HepG2 (cell line): ENCODE results near the gene DPH2. TPM values are rescaled to one million over a fixed set of nuclear protein-coding genes. Genes with fewer than 3 reads are reported as not detected.

Source experiments
- CENPBD1 ChIP-seq: sonication (generic); formaldehyde crosslinking; IDR thresholded peaks from 2 replicates; pipeline ENCODE4 v1.8.0; 2022; ENCODE audit warnings: missing genetic modification reagents, low read depth, mild to moderate bottlenecking, borderline replicate concordance
- HIC2 ChIP-seq: sonication (generic); formaldehyde crosslinking; IDR thresholded peaks from 2 replicates; pipeline ENCODE4 v1.9.0; 2022; ENCODE audit warnings: low read depth, missing genetic modification reagents
- IRF1 ChIP-seq: sonication (generic); formaldehyde crosslinking; IDR thresholded peaks from 2 replicates; pipeline ENCODE4 v1.4.0; 2020; ENCODE audit warnings: low read depth, mild to moderate bottlenecking, missing genetic modification reagents
- NCOA2 ChIP-seq: sonication (generic); formaldehyde crosslinking; IDR thresholded peaks from 2 replicates; pipeline ENCODE4 v1.8.0; 2022; ENCODE audit warnings: inconsistent platforms
- NR2F1 ChIP-seq, 2 experiments: fragments of 450-650 bp in 1 of 2; formaldehyde crosslinking in 1 of 2; IDR thresholded peaks; 2 replicates each; pipeline versions ENCODE4 v1.5.0 to v1.6.1; 2016 to 2020; ENCODE audit warnings: mild to moderate bottlenecking in 1 of 2, missing compliant biosample characterization in 1 of 2, missing genetic modification reagents in 1 of 2, moderate library complexity in 1 of 2
- TEAD3 ChIP-seq: optimal IDR thresholded peaks from 2 replicates; pipeline ENCODE3; 2016; ENCODE audit warnings: borderline replicate concordance
- ZBTB25 ChIP-seq: IDR thresholded peaks from 2 replicates; pipeline ENCODE4 v1.6.1; 2018; ENCODE audit warnings: missing genetic modification reagents
- ZBTB3 ChIP-seq: sonication (generic); formaldehyde crosslinking; IDR thresholded peaks from 2 replicates; pipeline ENCODE4 v1.4.0; 2020; ENCODE audit warnings: low read depth, mild to moderate bottlenecking, moderate library complexity, missing genetic modification reagents, borderline replicate concordance
- ZFP36L2 ChIP-seq: sonication (generic); formaldehyde crosslinking; IDR thresholded peaks from 2 replicates; pipeline ENCODE4 v1.4.0; 2020; ENCODE audit warnings: missing genetic modification reagents
- ZMYM3 ChIP-seq: sonication (generic); formaldehyde crosslinking; IDR thresholded peaks from 2 replicates; pipeline ENCODE4 v1.5.1; 2020; ENCODE audit warnings: mild to moderate bottlenecking, missing genetic modification reagents
- ZNF407 ChIP-seq: sonication (generic); formaldehyde crosslinking; IDR thresholded peaks from one replicate; pipeline ENCODE4 v1.5.1; 2020; ENCODE audit warnings: mild to moderate bottlenecking, missing genetic modification reagents; ENCODE audit errors: not compliant biosample characterization
- ZNF446 ChIP-seq: sonication (generic); formaldehyde crosslinking; IDR thresholded peaks from 2 replicates; pipeline ENCODE4 v1.5.0; 2020; ENCODE audit warnings: mild to moderate bottlenecking, missing genetic modification reagents
- polyA plus RNA-seq, 8 experiments: library from polyadenylated mRNA; depleted of rRNA in 3 of 8; stranded (reverse) in 7 of 8; unstranded in 1 of 8; fragments of >200 nt; fragmentation: Illumina TruSeq in 4 of 8; extraction: Trizol in 4 of 8; gene quantifications; 2 replicates each; pipeline versions ENCODE4 v1.2.1 to v1.2.3, GENCODE V29; 2011 to 2016; ENCODE audit warnings: low read depth in 4 of 8, missing spikeins in 1 of 8, mixed read lengths in 1 of 8; ENCODE audit not compliant: insufficient read depth in 1 of 8
- total RNA-seq, 5 experiments: library from RNA; depleted of rRNA; stranded (reverse); fragments of >200 nt; fragmentation: Illumina TruSeq; extraction: Trizol; gene quantifications; 2 replicates each; pipeline ENCODE4 v1.2.3, GENCODE V29; 2016; ENCODE audit warnings: low read depth in 1 of 5

Gene DPH2
- total and polyA plus RNA-seq, 2 of the 13 experiments (the other 11 are each of a cell fraction or from before 2014, with no cell fraction given): 32.2 to 38.3 TPM

GRCh38 chr1:43974443-43975248 lies 4.8 kb downstream of the DPH2 start, which contains the start of gene ATP6V0B (continued):
- TF ChIP-seq HIC2 (peak; percentile 48; the same call in 1 of the 2 replicates), ZNF407 (peak; percentile 77), ZBTB25 (CRISPR knock-in tag) (peak; percentile 89), ZBTB3 (no peak), NR2F1 (CRISPR knock-in tag; IDR thresholded peaks at IDR 0.05) (no peak), TEAD3 (no peak), NCOA2 (CRISPR knock-in tag) (no peak; the same call in 1 of the 2 replicates), ZFP36L2 (CRISPR knock-in tag) (no peak), ZMYM3 (no peak), IRF1 (CRISPR knock-in tag) (no peak), ZNF446 (CRISPR knock-in tag) (no peak), CENPBD1 (CRISPR knock-in tag) (no peak)
